Endothelial cell of umbilical vein (primary cell): ENCODE results near the gene GIMAP6.
"Not testable (repeated sequence)": the region's sequence is repeated elsewhere in the genome, so short reads cannot be mapped to it uniquely, and the experiment has no call there.

ENCODE experiments used
- EZH2 ChIP-seq: IDR thresholded peaks from 2 replicates; pipeline ENCODE4 v1.6.1; 2012; ENCODE audit warnings: borderline replicate concordance, low read depth, mild to moderate bottlenecking, moderate library complexity, low read length, inconsistent platforms; ENCODE audit not compliant: severe bottlenecking
- FOS ChIP-seq: IDR thresholded peaks from 2 replicates; pipeline ENCODE4 v1.6.1; 2011; ENCODE audit warnings: mild to moderate bottlenecking, low read length, moderate library complexity, borderline replicate concordance; ENCODE audit not compliant: insufficient read depth
- GATA2 ChIP-seq: IDR thresholded peaks from 2 replicates; pipeline ENCODE4 v1.7.0; 2011; ENCODE audit warnings: low read depth, mild to moderate bottlenecking, moderate library complexity, mixed read lengths, low read length; ENCODE audit not compliant: insufficient read length, insufficient read depth
- MYC ChIP-seq: IDR thresholded peaks from one replicate; pipeline ENCODE4 v1.6.1; 2011; ENCODE audit warnings: mild to moderate bottlenecking, low read depth, low read length
- POLR2A ChIP-seq: IDR thresholded peaks from 2 replicates; pipeline ENCODE4 v1.6.1; 2012; ENCODE audit warnings: low read depth, mild to moderate bottlenecking, control low read depth, low read length
- POLR2AphosphoS5 ChIP-seq: IDR thresholded peaks from 2 replicates; pipeline ENCODE4 v1.6.1; 2012; ENCODE audit warnings: low read depth, mild to moderate bottlenecking, control low read depth, low read length, moderate library complexity; ENCODE audit not compliant: insufficient read depth
- TF ChIP-seq, protein P1 (sequence below), 2 donors: IDR thresholded peaks; 1 replicate in 1 of 2; 2 replicates in 1 of 2; pipeline ENCODE4 v1.5.1; 2011; ENCODE audit warnings: low read length in 2 of 2, mild to moderate bottlenecking in 2 of 2, moderate library complexity in 2 of 2, control low read depth in 1 of 2, inconsistent platforms in 1 of 2, low read depth in 1 of 2; ENCODE audit not compliant: insufficient read depth in 1 of 2; ENCODE audit errors: extremely low read depth in 1 of 2
- TF ChIP-seq, protein P2 (sequence below): IDR thresholded peaks from 2 replicates; pipeline ENCODE4 v1.6.1; 2011; ENCODE audit not compliant: insufficient read depth, insufficient read length

GRCh38 chr7:150579979-150580637, 52.1 kb downstream of the GIMAP6 start:
- not testable (repeated sequence) for TF ChIP-seq EZH2, FOS, GATA2, POLR2A, MYC, POLR2AphosphoS5
- TF ChIP-seq, protein P1, sequence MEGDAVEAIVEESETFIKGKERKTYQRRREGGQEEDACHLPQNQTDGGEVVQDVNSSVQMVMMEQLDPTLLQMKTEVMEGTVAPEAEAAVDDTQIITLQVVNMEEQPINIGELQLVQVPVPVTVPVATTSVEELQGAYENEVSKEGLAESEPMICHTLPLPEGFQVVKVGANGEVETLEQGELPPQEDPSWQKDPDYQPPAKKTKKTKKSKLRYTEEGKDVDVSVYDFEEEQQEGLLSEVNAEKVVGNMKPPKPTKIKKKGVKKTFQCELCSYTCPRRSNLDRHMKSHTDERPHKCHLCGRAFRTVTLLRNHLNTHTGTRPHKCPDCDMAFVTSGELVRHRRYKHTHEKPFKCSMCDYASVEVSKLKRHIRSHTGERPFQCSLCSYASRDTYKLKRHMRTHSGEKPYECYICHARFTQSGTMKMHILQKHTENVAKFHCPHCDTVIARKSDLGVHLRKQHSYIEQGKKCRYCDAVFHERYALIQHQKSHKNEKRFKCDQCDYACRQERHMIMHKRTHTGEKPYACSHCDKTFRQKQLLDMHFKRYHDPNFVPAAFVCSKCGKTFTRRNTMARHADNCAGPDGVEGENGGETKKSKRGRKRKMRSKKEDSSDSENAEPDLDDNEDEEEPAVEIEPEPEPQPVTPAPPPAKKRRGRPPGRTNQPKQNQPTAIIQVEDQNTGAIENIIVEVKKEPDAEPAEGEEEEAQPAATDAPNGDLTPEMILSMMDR (IDR thresholded peaks at IDR 0.05; ENCODE audit: extremely low read depth in 1 of 2, insufficient read depth in 1 of 2, low read depth in 1 of 2, low read length in 2 of 2): not testable (repeated sequence)
- TF ChIP-seq, protein P2, sequence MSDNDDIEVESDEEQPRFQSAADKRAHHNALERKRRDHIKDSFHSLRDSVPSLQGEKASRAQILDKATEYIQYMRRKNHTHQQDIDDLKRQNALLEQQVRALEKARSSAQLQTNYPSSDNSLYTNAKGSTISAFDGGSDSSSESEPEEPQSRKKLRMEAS: not testable (repeated sequence)
